ENCODE data around the gene GJA9.

- TF ChIP-seq POU2F2 (IDR thresholded peaks at IDR 0.05; ENCODE audit: low read depth, low read length) (no peak), POLR2AphosphoS5 (IDR thresholded peaks at IDR 0.05; ENCODE audit: low read depth, low read length) (no peak), POLR2A (IDR thresholded peaks at IDR 0.05; ENCODE audit: low read depth, low read length) (no peak)
Observed at GRCh38 chr1:38833146-38833545, 48.2 kb downstream of the GJA9 start.

All from GM12891 (cell line).